Measurements from ENCODE around the gene XYLT1. TPM values are rescaled to one million over a fixed set of nuclear protein-coding genes. Genes with fewer than 3 reads are reported as not detected.

XYLT1 gene
- total and polyA plus RNA-seq, 10 of the 15 experiments (the other 5 are each of a cell fraction or from before 2014, with no cell fraction given) = 0.88 to 14.8 (median 5.8) TPM

- no peak for TF ChIP-seq MLLT1 (IDR thresholded peaks at IDR 0.05)
These were observed 233.3 kb downstream of the XYLT1 start (continued) for GRCh38 chr16:17237350-17237944.

- no peaks in the 10 kb centered on the region for H3K27me3 ChIP-seq (replicated peaks in 1 of 2; ENCODE audit: control insufficient read depth in 2 of 2, insufficient read depth in 2 of 2, low read length in 1 of 2)
- H3K27ac ChIP-seq (ENCODE audit: control insufficient read depth, insufficient read depth) = no peak overlapping the region
- ChIA-PET RAD21 (ENCODE audit: unreplicated experiment) (interaction anchor here (1.1 to 1.2 kb wide), 4 partner anchors 11 to 142 kb away, joined by 3 to 4 read pairs (median 4); no protein-coding TSS in a partner anchor), POLR2A (interaction anchor here (0.6 to 0.7 kb wide), 3 partner anchors 11 to 130 kb away, joined by 3 to 5 read pairs (median 5); no protein-coding TSS in a partner anchor), SMC1A (ENCODE audit: uncharacterized antibody, unreplicated experiment) (interaction anchor here (0.6 to 1.2 kb wide), 4 partner anchors 24 to 247 kb away, joined by 3 to 5 read pairs (median 4); no protein-coding TSS in a partner anchor), CTCF (interaction anchor here (0.5 to 1.7 kb wide), 9 partner anchors 9 to 564 kb away, joined by 3 to 7 read pairs (median 4); no protein-coding TSS in a partner anchor)
- no peak overlapping the region for H2AFZ ChIP-seq (ENCODE audit: control insufficient read depth, low read depth, low read length)
- no peak overlapping the region for H3K4me3 ChIP-seq
- no TSS peak for BruUV-seq (replicated peaks)
- no peak overlapping the region for H3K4me2 ChIP-seq (ENCODE audit: control insufficient read depth, insufficient read depth)
- H3K36me3 ChIP-seq (ENCODE audit: control insufficient read depth in 2 of 2, insufficient read depth in 2 of 2, low read length in 1 of 2) = no peaks in the 10 kb centered on the region; a peak in 1 of 4 replicates
- H3K9ac ChIP-seq (ENCODE audit: control insufficient read depth, insufficient read depth, low read length) = no peak overlapping the region
- in situ Hi-C loops (cut with MboI) (no loop called here), intact Hi-C loops (cut with micrococcal nuclease; ENCODE audit: unreplicated experiment) (no loop called here)
- no peak for ATAC-seq
- 44% methylated on average over 10 of the region's 10 CpGs for WGBS (ENCODE audit: insufficient coverage, insufficient replicate concordance, low lambda C conversion rate, missing lambda C conversion rate)
- DNase-seq (ENCODE audit: low read depth, low spot score) = no peak
- peaks cover 14% of the 10 kb centered on the region for H3K4me1 ChIP-seq (ENCODE audit: control insufficient read depth, insufficient read depth, low read length)
- no peaks in the 10 kb centered on the region for H4K20me1 ChIP-seq (ENCODE audit: control insufficient read depth, insufficient read depth)
- H3K9me3 ChIP-seq (replicated peaks; ENCODE audit: control insufficient read depth, insufficient read depth, low read length) = no peaks in the 10 kb centered on the region
- no peak for FAIRE-seq
- H3K79me2 ChIP-seq (ENCODE audit: control insufficient read depth, insufficient read depth, low read length) = no peaks in the 10 kb centered on the region
- no peak for TF ChIP-seq MTA2 (IDR thresholded peaks at IDR 0.05; ENCODE audit: low read depth)
- no peak for TF ChIP-seq SPI1 (IDR thresholded peaks at IDR 0.05; ENCODE audit: borderline replicate concordance, insufficient read depth, low read depth, low read length)
- TF ChIP-seq TBL1XR1 (IDR thresholded peaks at IDR 0.05; ENCODE audit: low read depth, low read length) = no peak
- no peak for TF ChIP-seq MAX (IDR thresholded peaks at IDR 0.05; ENCODE audit: low read depth, low read length)
- no peak for TF ChIP-seq RELA (IDR thresholded peaks at IDR 0.05; ENCODE audit: borderline replicate concordance, partially characterized antibody)
- TF ChIP-seq ESRRA (IDR thresholded peaks at IDR 0.05; ENCODE audit: low read length) = no peak
- TF ChIP-seq CHD2 (IDR thresholded peaks at IDR 0.05; ENCODE audit: borderline replicate concordance, low read depth, low read length) = no peak
- TF ChIP-seq HSF1 (IDR thresholded peaks at IDR 0.05; ENCODE audit: low read depth, low read length) = no peak
- no peak for TF ChIP-seq NR2C1 (IDR thresholded peaks at IDR 0.05)
- TF ChIP-seq YY1 (IDR thresholded peaks at IDR 0.05; ENCODE audit: low read depth, low read length) = no peak
- no peak for TF ChIP-seq CEBPZ (IDR thresholded peaks at IDR 0.05; ENCODE audit: low read depth, low read length)
- TF ChIP-seq RUNX3 (IDR thresholded peaks at IDR 0.05; ENCODE audit: low read length) = no peak
These were observed 235.5 kb downstream of the XYLT1 start for GRCh38 chr16:17235147-17235815.

All from GM12878 (cell line).